ENCODE data around the gene PURA. TPM values are rescaled to one million over a fixed set of nuclear protein-coding genes. Genes with fewer than 3 reads are reported as not detected.

PURA gene
- total and polyA plus RNA-seq, 4 donors, result 2.8 to 14.7 (median 5.6) TPM

DNA sequence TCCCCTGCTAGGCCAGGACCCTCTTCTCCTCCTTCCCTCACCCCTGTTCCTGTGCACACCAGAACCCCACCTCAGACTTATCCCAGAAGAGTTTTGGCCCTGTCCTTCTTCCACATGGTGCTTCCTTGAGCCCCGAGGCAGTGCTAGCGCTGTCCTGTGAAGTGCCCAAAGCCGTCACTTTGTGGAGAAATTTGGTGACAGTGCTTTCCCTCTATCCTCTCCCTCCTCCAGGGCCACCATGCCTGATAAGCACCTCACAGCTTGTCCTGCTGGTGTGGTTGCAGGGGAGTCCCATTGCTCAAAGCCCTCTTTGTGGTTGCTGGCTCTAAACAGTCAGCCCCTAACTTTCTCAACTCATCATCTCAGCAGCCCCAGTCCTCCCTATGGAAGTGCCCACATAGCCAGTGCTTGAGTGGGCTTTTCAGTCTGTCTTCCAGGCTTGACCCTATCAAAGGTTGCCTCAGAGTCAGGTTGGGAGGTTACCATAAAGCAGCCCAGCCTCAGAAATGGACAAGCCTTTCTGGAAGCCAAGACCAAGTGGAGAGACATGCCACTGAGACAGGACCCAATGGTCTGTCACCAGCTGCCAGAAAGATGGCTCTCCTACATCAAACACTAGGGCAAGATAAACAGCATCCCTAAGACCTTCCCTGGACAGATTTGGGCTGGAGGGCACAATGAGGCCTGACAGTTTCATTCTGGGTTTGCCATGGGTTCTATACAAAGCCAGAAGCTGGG is 29.8 kb downstream of the PURA start:
- TF ChIP-seq EGR1 (IDR thresholded peaks at IDR 0.05; ENCODE audit: low read depth in 2 of 2), result no peak
- Histone ChIP-seq H3K4me1 (ENCODE audit: control insufficient read depth in 4 of 4, insufficient read depth in 4 of 4, low read length in 3 of 4) (peaks cover 17 to 42% (median 28%) of the 10 kb centered on the region in 4 donors), H3K27ac (ENCODE audit: low read depth in 1 of 2, low read length in 2 of 2) (no peak overlapping the region), H3K9me3 (ENCODE audit: control insufficient read depth in 4 of 4, low read length in 3 of 4) (no peaks in the 10 kb centered on the region), H3K27me3 (ENCODE audit: control insufficient read depth in 4 of 4, insufficient read depth in 4 of 4, low read length in 3 of 4) (no peaks in the 10 kb centered on the region), H3K36me3 (ENCODE audit: control insufficient read depth in 4 of 4, insufficient read depth in 3 of 4, low read depth in 1 of 4, low read length in 3 of 4) (no peaks in the 10 kb centered on the region), H3K9ac (ENCODE audit: low read depth in 1 of 2, low read length in 2 of 2) (no peak overlapping the region), H3K4me3 (ENCODE audit: low read depth in 1 of 3, low read length in 3 of 3) (no peak overlapping the region)
- 98% methylated on average over 3 of the region's 3 CpGs for WGBS
- no peak for DNase-seq (ENCODE audit: low spot score)

DNA sequence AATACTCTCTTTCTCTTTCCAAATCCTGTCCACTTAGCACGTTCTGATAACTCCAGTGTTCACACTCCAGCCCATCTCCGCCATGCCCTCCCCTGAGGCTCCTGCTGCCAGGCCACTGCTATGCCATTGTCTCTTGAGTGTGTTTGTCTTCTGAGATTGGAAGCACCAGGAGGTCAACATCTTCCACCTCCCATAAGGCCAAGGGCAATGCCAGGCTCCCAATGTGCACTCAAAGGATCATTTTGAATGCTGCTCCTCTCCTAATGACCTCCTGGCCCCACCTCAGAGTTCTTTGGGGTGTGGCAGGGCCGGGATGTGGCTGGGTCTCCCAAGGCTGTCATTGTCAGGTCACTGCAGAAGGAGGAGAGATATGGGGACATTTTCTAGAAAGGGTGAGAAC is 31.3 kb downstream of the PURA start:
- H3K4me3 ChIP-seq (ENCODE audit: low read depth in 1 of 3, low read length in 3 of 3), result no peak overlapping the region
- H3K9ac ChIP-seq (ENCODE audit: low read depth in 1 of 2, low read length in 2 of 2), result no peak overlapping the region
- no peaks in the 10 kb centered on the region for H3K36me3 ChIP-seq (ENCODE audit: control insufficient read depth in 4 of 4, insufficient read depth in 3 of 4, low read depth in 1 of 4, low read length in 3 of 4)
- TF ChIP-seq NR2F2 (IDR thresholded peaks at IDR 0.05) (no peak), HNF4G (IDR thresholded peaks at IDR 0.05) (no peak), RXRA (IDR thresholded peaks at IDR 0.05) (no peak), EGR1 (IDR thresholded peaks at IDR 0.05; ENCODE audit: low read depth in 2 of 2) (no peak)
- TF ChIP-seq, protein P1, sequence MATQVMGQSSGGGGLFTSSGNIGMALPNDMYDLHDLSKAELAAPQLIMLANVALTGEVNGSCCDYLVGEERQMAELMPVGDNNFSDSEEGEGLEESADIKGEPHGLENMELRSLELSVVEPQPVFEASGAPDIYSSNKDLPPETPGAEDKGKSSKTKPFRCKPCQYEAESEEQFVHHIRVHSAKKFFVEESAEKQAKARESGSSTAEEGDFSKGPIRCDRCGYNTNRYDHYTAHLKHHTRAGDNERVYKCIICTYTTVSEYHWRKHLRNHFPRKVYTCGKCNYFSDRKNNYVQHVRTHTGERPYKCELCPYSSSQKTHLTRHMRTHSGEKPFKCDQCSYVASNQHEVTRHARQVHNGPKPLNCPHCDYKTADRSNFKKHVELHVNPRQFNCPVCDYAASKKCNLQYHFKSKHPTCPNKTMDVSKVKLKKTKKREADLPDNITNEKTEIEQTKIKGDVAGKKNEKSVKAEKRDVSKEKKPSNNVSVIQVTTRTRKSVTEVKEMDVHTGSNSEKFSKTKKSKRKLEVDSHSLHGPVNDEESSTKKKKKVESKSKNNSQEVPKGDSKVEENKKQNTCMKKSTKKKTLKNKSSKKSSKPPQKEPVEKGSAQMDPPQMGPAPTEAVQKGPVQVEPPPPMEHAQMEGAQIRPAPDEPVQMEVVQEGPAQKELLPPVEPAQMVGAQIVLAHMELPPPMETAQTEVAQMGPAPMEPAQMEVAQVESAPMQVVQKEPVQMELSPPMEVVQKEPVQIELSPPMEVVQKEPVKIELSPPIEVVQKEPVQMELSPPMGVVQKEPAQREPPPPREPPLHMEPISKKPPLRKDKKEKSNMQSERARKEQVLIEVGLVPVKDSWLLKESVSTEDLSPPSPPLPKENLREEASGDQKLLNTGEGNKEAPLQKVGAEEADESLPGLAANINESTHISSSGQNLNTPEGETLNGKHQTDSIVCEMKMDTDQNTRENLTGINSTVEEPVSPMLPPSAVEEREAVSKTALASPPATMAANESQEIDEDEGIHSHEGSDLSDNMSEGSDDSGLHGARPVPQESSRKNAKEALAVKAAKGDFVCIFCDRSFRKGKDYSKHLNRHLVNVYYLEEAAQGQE (IDR thresholded peaks at IDR 0.05), result no peak
- H3K27ac ChIP-seq (ENCODE audit: low read depth in 1 of 2, low read length in 2 of 2), result no peak overlapping the region
- H3K27me3 ChIP-seq (ENCODE audit: control insufficient read depth in 4 of 4, insufficient read depth in 4 of 4, low read length in 3 of 4), result no peaks in the 10 kb centered on the region
- H3K9me3 ChIP-seq (ENCODE audit: control insufficient read depth in 4 of 4, low read length in 3 of 4), result no peaks in the 10 kb centered on the region
- peaks cover 17 to 40% (median 27%) of the 10 kb centered on the region in 4 donors for H3K4me1 ChIP-seq (ENCODE audit: control insufficient read depth in 4 of 4, insufficient read depth in 4 of 4, low read length in 3 of 4)
- DNase-seq (ENCODE audit: low spot score), result no peak
- WGBS, result 87% methylated on average over 3 of the region's 3 CpGs

DNA sequence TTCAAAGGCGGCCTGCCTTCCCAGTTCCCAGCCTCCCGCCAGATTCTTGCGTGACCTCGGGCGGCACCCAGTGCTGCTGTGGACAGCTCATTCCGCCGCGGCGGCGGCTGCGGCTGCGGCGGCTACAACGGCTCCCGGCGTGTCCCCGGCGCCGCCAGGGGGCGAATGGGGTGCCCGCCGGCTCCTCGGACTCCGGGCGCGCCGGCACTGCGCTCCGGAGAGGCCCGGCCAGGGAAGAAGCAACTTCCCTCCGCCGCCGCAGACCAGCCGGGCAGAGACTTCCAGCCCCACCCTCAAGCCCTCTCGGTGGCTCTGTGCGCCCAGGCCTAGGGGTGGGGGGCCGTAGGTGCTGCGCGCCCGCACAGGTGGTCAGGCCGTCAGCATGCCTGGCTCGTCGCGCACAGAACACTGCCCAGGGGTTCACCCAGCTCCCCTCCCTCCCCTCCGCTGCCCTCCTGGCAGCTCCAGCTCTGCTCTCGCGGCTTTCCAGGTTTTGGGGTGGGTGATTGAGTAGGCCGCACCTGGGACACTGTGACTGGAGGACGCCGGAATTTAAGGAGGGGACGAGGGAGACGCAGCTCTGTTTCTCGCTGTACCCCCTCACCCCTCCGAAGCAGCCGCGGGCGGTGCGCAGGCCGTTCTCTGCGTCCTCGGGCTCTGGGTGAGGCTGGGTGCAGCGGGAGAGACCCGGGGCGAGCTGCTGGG is 32.1 kb downstream of the PURA start:
- H3K4me1 ChIP-seq (ENCODE audit: control insufficient read depth in 4 of 4, insufficient read depth in 4 of 4, low read length in 3 of 4), result peaks cover 11 to 33% (median 22%) of the 10 kb centered on the region in 4 donors
- H3K9ac ChIP-seq (ENCODE audit: low read depth in 1 of 2, low read length in 2 of 2), result peak overlapping the region in 1 of 2 donors; percentile 3
- no peaks in the 10 kb centered on the region for H3K36me3 ChIP-seq (ENCODE audit: control insufficient read depth in 4 of 4, insufficient read depth in 3 of 4, low read depth in 1 of 4, low read length in 3 of 4)
- H3K4me3 ChIP-seq (ENCODE audit: low read depth in 1 of 3, low read length in 3 of 3), result peak overlapping the region in 2 of 3 donors; percentile 36 to 52
- H3K27ac ChIP-seq (ENCODE audit: low read depth in 1 of 2, low read length in 2 of 2), result no peak overlapping the region
- 14% methylated on average over 64 of the region's 64 CpGs for WGBS
- no peaks in the 10 kb centered on the region for H3K27me3 ChIP-seq (ENCODE audit: control insufficient read depth in 4 of 4, insufficient read depth in 4 of 4, low read length in 3 of 4)
- DNase-seq (ENCODE audit: low spot score), result peak; percentile 61
- no peaks in the 10 kb centered on the region for H3K9me3 ChIP-seq (ENCODE audit: control insufficient read depth in 4 of 4, low read length in 3 of 4)
- no peak for TF ChIP-seq YY1 (IDR thresholded peaks at IDR 0.05)
- TF ChIP-seq, protein P2, sequence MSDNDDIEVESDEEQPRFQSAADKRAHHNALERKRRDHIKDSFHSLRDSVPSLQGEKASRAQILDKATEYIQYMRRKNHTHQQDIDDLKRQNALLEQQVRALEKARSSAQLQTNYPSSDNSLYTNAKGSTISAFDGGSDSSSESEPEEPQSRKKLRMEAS (IDR thresholded peaks at IDR 0.05), result no peak
- TF ChIP-seq FOXA1 (IDR thresholded peaks at IDR 0.05), result no peak
- TF ChIP-seq, protein P3, sequence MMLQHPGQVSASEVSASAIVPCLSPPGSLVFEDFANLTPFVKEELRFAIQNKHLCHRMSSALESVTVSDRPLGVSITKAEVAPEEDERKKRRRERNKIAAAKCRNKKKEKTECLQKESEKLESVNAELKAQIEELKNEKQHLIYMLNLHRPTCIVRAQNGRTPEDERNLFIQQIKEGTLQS (IDR thresholded peaks at IDR 0.05), result no peak
- no peak for TF ChIP-seq HNF4G (IDR thresholded peaks at IDR 0.05)
- TF ChIP-seq RXRA (IDR thresholded peaks at IDR 0.05), result no peak
- no peak for TF ChIP-seq HNF4A (conservative IDR thresholded peaks at IDR 0.05)
- TF ChIP-seq GABPA (IDR thresholded peaks at IDR 0.05 in 1 of 2, conservative IDR thresholded peaks at IDR 0.05 in 1 of 2), result no peak
- no peak for TF ChIP-seq NR2F2 (IDR thresholded peaks at IDR 0.05)
- TF ChIP-seq FOXA2 (IDR thresholded peaks at IDR 0.05), result no peak
- TF ChIP-seq TAF1 (conservative IDR thresholded peaks at IDR 0.05), result no peak
- TF ChIP-seq, protein P1 (IDR thresholded peaks at IDR 0.05), result peak; percentile 97
- TF ChIP-seq, protein P4, sequence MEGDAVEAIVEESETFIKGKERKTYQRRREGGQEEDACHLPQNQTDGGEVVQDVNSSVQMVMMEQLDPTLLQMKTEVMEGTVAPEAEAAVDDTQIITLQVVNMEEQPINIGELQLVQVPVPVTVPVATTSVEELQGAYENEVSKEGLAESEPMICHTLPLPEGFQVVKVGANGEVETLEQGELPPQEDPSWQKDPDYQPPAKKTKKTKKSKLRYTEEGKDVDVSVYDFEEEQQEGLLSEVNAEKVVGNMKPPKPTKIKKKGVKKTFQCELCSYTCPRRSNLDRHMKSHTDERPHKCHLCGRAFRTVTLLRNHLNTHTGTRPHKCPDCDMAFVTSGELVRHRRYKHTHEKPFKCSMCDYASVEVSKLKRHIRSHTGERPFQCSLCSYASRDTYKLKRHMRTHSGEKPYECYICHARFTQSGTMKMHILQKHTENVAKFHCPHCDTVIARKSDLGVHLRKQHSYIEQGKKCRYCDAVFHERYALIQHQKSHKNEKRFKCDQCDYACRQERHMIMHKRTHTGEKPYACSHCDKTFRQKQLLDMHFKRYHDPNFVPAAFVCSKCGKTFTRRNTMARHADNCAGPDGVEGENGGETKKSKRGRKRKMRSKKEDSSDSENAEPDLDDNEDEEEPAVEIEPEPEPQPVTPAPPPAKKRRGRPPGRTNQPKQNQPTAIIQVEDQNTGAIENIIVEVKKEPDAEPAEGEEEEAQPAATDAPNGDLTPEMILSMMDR (IDR thresholded peaks at IDR 0.05; ENCODE audit: low read depth, low read length, missing input control), result peak; percentile 70
- peak; percentile 33 to 69 for TF ChIP-seq RAD21 (IDR thresholded peaks at IDR 0.05)

Data from liver (tissue), 9 donors.